ENCODE data around the gene TMEM161B. TPM values are rescaled to one million over a fixed set of nuclear protein-coding genes. Genes with fewer than 3 reads are reported as not detected.
"Not testable (repeated sequence)": the region's sequence is repeated elsewhere in the genome, so short reads cannot be mapped to it uniquely, and the experiment has no call there.

Gene TMEM161B
- total RNA-seq, 1 donor from 2014 or later: 9.5 TPM

DNA sequence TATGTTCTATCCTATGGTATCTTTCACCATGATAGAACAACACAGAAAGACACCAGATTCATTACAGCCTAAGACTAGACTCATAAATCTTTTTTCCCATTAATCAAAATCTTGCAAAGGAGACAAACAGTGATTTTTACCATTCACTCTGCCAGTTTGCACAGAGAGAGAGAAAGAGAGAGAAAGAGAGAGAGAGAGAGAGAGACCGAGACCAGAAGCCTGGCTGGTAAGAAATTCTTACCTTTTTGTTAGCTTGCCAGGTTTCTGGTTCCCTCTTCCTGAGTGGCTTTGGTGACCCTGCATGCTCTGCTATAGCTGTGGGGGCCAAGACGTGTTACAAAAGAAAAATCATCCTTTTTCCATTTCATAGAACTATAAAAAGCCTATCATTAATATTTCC is 18.6 kb downstream of the TMEM161B start:
- TF ChIP-seq, protein P1, sequence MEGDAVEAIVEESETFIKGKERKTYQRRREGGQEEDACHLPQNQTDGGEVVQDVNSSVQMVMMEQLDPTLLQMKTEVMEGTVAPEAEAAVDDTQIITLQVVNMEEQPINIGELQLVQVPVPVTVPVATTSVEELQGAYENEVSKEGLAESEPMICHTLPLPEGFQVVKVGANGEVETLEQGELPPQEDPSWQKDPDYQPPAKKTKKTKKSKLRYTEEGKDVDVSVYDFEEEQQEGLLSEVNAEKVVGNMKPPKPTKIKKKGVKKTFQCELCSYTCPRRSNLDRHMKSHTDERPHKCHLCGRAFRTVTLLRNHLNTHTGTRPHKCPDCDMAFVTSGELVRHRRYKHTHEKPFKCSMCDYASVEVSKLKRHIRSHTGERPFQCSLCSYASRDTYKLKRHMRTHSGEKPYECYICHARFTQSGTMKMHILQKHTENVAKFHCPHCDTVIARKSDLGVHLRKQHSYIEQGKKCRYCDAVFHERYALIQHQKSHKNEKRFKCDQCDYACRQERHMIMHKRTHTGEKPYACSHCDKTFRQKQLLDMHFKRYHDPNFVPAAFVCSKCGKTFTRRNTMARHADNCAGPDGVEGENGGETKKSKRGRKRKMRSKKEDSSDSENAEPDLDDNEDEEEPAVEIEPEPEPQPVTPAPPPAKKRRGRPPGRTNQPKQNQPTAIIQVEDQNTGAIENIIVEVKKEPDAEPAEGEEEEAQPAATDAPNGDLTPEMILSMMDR (conservative IDR thresholded peaks at IDR 0.05; ENCODE audit: low read depth, low read length): no peak
- no peak overlapping the region for H3K4me3 ChIP-seq (ENCODE audit: low read depth, low read length)
- no peak for DNase-seq (ENCODE audit: low read depth)

DNA sequence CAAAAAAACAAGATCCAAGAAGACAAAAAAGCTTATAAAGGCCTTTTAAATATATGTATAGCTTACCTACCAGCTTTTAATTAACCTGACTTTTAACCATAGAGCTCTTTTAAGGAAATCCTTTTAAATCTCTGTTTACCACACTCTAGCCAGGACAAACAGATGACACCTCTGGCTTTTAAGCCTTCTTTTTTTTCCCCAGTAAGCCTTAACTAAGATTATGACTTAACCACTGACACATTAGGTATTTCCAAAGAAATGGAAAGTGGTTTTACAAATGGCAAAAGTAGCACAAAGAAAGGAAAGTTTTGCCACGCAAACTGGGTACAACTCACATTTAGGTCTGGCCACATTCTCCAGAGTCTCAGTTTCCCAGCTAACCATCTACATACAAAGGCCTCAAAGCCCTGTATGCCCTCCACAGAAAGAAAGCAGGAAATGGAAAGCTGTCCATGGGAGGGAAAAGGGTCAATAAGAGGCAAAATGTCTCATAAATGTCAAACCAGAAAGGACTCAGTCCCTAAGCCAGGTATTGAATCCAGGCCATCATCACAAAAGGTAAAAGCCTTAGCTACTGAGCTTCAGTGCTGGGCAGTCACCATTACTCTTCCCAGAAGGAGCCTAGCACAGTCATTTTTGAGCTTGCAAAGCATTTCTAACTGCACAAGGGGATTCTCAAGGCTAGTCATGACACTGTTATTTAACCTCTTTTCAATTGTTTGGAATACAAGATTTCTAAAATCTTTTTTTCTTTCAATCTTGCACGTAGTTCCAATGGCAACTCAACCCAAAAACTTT is 19.7 kb downstream of the TMEM161B start:
- no peak for DNase-seq (ENCODE audit: low read depth)
- no peak overlapping the region for H3K4me3 ChIP-seq (ENCODE audit: low read depth, low read length)
- TF ChIP-seq, protein P1 (conservative IDR thresholded peaks at IDR 0.05; ENCODE audit: low read depth, low read length): no peak

DNA sequence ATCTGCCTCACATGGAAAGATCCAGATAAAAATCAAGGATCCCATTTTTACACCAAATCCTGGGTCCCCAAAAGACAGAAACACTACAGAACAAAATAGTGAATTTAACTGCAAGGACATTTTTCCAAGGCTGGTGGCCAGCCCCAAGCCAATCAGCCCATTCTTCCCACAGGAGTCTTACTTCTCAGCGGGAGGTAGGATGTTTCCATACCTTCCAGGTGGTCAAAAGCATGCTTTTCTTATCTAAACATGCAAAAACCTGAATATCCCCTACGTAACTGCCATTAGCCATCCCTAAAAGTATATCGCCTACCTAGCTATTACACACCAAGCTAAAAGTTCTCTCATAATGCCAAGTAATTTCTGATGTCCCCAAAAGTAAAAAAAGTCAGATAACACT is 20.6 kb downstream of the TMEM161B start:
- DNase-seq (ENCODE audit: low read depth): no peak
- TF ChIP-seq, protein P1 (conservative IDR thresholded peaks at IDR 0.05; ENCODE audit: low read depth, low read length): no peak
- no peak overlapping the region for H3K4me3 ChIP-seq (ENCODE audit: low read depth, low read length)

DNA sequence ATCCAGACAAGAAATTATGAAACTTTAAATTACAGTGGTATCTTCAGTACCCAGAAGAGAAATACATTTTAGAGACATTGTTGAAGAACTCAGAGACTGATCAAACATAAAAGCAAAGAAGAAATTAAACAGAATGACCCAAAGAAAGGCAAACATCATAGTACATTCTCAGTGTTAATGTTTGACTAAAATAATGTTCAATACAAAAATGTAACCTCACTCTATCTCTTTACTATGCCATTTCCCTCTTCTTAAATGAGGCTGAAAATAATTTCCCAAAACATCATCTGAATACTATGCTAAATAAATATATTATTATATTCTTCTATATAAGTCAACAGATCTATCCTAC is 22.8 kb downstream of the TMEM161B start:
- H3K4me3 ChIP-seq (ENCODE audit: low read depth, low read length): no peak overlapping the region
- TF ChIP-seq, protein P1 (conservative IDR thresholded peaks at IDR 0.05; ENCODE audit: low read depth, low read length): no peak
- DNase-seq (ENCODE audit: low read depth): no peak

DNA sequence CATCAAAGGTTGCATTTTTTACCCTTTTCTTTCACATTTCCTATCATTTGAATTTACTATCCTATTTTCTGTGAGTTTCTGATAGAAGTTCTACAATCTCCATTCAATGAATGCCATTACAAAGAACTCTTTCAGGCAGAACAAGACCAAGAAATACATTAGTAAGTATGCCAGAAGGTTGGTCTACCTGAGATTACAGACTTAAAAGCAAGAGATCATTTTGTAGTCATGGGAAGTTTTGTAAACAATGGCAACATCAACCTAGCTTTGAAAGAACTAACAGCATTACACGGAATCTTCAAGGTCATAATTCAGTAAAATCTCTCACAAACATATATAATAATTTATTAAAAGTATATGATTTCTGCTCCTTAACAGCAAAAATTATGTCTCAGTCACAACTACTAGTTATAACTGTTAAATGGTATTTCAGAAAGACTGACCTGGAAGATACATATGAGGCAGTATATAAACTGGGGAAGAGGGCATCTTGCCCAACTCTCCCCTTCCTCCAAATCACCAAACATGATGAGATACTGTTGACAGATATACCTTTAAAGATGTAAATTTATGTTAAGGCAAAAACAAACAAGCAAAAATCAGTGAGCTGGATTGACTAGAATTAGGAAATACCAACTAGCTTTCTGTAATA is 23.3 kb downstream of the TMEM161B start:
- H3K4me3 ChIP-seq (ENCODE audit: low read depth, low read length): no peak overlapping the region
- no peak for DNase-seq (ENCODE audit: low read depth)
- TF ChIP-seq, protein P1 (conservative IDR thresholded peaks at IDR 0.05; ENCODE audit: low read depth, low read length): no peak

DNA sequence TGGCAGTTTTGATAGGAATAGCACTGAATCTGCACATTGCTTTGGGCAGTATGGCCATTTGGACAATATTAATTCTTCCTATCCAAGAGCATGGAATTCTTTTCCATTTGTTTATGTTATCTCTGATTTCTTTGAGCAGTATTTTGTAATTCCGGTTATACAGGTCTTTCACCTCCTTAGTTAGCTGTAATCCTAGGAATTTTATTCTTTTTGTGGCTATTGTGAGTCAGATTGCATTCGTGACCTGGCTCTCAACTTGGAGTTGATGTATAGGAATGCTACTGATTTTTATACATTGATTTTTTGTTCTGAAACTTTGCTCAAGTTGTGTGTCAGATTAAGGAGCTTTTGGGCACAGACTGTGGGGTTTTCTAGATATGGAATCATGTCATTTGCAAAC is 24.0 kb downstream of the TMEM161B start:
- H3K4me3 ChIP-seq (ENCODE audit: low read depth, low read length): no peak overlapping the region
- no peak for DNase-seq (ENCODE audit: low read depth)

DNA sequence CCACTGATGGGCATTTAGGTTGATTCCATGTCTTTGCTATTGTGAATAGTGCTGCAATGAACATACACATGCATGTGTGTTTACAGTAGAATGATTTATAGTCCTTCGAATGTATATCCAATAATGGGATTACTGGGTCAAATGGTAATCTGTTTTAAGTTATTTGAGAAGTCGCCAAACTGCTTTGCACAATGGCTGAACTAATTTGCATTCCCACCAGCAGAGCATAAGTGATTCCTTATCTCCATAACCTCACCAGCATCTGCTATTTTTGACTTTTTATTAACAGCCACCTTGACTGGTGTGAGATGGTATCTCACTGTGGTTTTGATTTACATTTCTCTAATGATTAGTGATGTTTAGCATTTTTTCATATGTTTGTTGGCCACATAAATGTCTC is 25.2 kb downstream of the TMEM161B start:
- H3K4me3 ChIP-seq (ENCODE audit: low read depth, low read length); DNase-seq (ENCODE audit: low read depth): not testable (repeated sequence)

More for the DNA sequence above, 24.0 kb downstream of the TMEM161B start:
- TF ChIP-seq, protein P1 (conservative IDR thresholded peaks at IDR 0.05; ENCODE audit: low read depth, low read length): no peak
